Testis (tissue), 3 donors: ENCODE data around the gene ADM5. TPM values are rescaled to one million over a fixed set of nuclear protein-coding genes. Genes with fewer than 3 reads are reported as not detected.

Experiments
- DNase-seq: peaks from one replicate; pipeline ENCODE4 v3.0.0-alpha.2; 2019
- H3K27ac ChIP-seq, 2 donors: fragments of 200-600 bp; sonication (generic); one replicate each; pipeline ENCODE4 v1.5.1; 2019
- H3K27me3 ChIP-seq: fragments of 200-600 bp; sonication (generic); one replicate; pipeline ENCODE4 v1.5.1; 2019
- H3K36me3 ChIP-seq: fragments of 200-600 bp; sonication (generic); one replicate; pipeline ENCODE4 v1.5.1; 2017; ENCODE audit warnings: low read depth; ENCODE audit errors: missing control alignments
- H3K4me1 ChIP-seq: fragments of 200-600 bp; sonication (generic); one replicate; pipeline ENCODE4 v1.5.1; 2019
- H3K4me3 ChIP-seq, 2 donors: fragments of 200-600 bp; sonication (generic); one replicate each; pipeline ENCODE4 v1.5.1; 2017 to 2019
- H3K9me3 ChIP-seq: fragments of 200-600 bp; sonication (generic); one replicate; pipeline ENCODE4 v1.5.1; 2017
- POLR2A ChIP-seq: fragments of 450-650 bp; IDR thresholded peaks from one replicate; pipeline ENCODE4 v1.6.1; 2017; ENCODE audit warnings: antibody characterized with exemption, mild to moderate bottlenecking, moderate library complexity
- WGBS, 2 donors: methylation state at CpG; one replicate each; pipeline ENCODE4 v1.1.5; 2018; 5-methylcytosine and 5-hydroxymethylcytosine counted together
- intact Hi-C: fragments of 100-400 bp; cut with DNase I; formaldehyde crosslinking; loops from one replicate; pipeline ENCODE4 v1.15.1; 2023; ENCODE audit warnings: low total_unique reads
- polyA plus RNA-seq: library from polyadenylated mRNA; stranded (reverse); fragments of 350-450 nt; fragmentation: Illumina TruSeq; extraction: RNeasy Lipid Tissue Mini Kit (QIAGEN cat#74804); gene quantifications from one replicate; pipeline ENCODE4 v1.2.3, GENCODE V29; 2014; ENCODE audit warnings: low read depth, low replicate concordance; ENCODE audit not compliant: insufficient read depth
- total RNA-seq, 2 donors: library from RNA; depleted of rRNA; stranded (reverse); fragments of >200 nt; gene quantifications; one replicate each; pipeline ENCODE4 v1.2.3, GENCODE V29; 2016
- TF ChIP-seq, protein P1 (sequence below), 3 experiments: fragments of 450-650 bp in 2 of 3; fragments of 200-600 bp in 1 of 3; sonication (generic) in 1 of 3; IDR thresholded peaks; one replicate each; pipeline ENCODE4 v1.5.1; 2016 to 2019; ENCODE audit warnings: antibody characterized with exemption in 3 of 3, mild to moderate bottlenecking in 2 of 3, moderate library complexity in 1 of 3

ADM5 gene
- total and polyA plus RNA-seq, 3 donors from 2014 or later: 2.2 to 5.0 (median 2.9) TPM

DNA sequence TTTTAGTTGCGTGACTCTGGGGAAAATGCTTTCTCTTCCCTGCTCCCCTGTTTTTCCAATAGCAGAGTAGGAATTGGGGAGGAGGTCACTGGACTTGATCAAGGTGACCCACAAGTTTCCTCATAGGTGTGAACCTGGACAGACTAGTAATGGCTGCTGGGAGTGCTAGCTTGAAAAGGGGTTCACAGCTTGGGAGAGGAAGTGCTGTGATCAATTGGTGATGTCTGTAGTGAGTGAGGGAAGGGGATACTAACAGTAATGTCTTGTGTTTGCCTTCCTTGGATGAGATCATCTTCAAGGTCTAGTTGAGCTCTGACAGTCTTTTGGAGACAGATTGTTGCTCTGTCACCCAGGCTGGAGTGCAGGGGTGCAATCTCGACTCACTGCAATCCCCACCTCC, 21.9 kb upstream of the ADM5 start:
- 93 to 100% methylated on average over 2 of the region's 2 CpGs for WGBS, 2 donors
- TF ChIP-seq, protein P1, sequence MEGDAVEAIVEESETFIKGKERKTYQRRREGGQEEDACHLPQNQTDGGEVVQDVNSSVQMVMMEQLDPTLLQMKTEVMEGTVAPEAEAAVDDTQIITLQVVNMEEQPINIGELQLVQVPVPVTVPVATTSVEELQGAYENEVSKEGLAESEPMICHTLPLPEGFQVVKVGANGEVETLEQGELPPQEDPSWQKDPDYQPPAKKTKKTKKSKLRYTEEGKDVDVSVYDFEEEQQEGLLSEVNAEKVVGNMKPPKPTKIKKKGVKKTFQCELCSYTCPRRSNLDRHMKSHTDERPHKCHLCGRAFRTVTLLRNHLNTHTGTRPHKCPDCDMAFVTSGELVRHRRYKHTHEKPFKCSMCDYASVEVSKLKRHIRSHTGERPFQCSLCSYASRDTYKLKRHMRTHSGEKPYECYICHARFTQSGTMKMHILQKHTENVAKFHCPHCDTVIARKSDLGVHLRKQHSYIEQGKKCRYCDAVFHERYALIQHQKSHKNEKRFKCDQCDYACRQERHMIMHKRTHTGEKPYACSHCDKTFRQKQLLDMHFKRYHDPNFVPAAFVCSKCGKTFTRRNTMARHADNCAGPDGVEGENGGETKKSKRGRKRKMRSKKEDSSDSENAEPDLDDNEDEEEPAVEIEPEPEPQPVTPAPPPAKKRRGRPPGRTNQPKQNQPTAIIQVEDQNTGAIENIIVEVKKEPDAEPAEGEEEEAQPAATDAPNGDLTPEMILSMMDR (IDR thresholded peaks at IDR 0.05): no peak
- TF ChIP-seq POLR2A: no peak

DNA sequence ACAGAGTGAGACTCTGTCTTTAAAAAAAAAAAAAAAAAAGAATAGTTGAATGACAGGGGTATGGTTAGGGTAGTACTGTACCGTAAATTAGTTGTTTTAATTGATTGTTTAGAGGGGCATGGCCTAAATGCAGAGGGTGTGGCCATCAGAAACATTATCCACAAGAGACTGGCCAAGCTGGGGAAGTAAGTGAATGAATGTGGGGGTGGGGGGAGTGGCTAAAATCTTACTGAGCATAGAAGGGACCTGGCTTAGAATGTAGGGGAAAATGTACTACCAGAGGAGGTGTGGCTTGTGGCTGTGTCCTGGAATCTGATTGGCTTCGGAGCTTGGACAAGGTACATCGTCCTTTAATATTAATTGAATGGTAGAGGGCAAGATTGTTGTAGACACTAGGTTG, 19.9 kb upstream of the ADM5 start:
- intact Hi-C loops: no loop called here
- H3K36me3 ChIP-seq: no peaks in the 10 kb centered on the region
- H3K27me3 ChIP-seq: no peaks in the 10 kb centered on the region
- no peak overlapping the region for H3K27ac ChIP-seq
- TF ChIP-seq, protein P1 (IDR thresholded peaks at IDR 0.05): no peak
- no peak for TF ChIP-seq POLR2A
- H3K4me1 ChIP-seq: peaks cover 6% of the 10 kb centered on the region
- 71 to 78% methylated on average over 3 of the region's 3 CpGs for whole genome bisulfite sequencing, 2 donors
- H3K4me3 ChIP-seq: no peak overlapping the region
- no peak for DNase-seq
- H3K9me3 ChIP-seq: no peaks in the 10 kb centered on the region

More for the DNA sequence above, 21.9 kb upstream of the ADM5 start:
- Histone ChIP-seq H3K27ac (no peak overlapping the region), H3K4me1 (peaks cover 10% of the 10 kb centered on the region), H3K4me3 (no peak overlapping the region), H3K27me3 (no peaks in the 10 kb centered on the region), H3K36me3 (no peaks in the 10 kb centered on the region), H3K9me3 (no peaks in the 10 kb centered on the region)
- intact Hi-C loops: no loop called here
- DNase-seq: no peak

DNA sequence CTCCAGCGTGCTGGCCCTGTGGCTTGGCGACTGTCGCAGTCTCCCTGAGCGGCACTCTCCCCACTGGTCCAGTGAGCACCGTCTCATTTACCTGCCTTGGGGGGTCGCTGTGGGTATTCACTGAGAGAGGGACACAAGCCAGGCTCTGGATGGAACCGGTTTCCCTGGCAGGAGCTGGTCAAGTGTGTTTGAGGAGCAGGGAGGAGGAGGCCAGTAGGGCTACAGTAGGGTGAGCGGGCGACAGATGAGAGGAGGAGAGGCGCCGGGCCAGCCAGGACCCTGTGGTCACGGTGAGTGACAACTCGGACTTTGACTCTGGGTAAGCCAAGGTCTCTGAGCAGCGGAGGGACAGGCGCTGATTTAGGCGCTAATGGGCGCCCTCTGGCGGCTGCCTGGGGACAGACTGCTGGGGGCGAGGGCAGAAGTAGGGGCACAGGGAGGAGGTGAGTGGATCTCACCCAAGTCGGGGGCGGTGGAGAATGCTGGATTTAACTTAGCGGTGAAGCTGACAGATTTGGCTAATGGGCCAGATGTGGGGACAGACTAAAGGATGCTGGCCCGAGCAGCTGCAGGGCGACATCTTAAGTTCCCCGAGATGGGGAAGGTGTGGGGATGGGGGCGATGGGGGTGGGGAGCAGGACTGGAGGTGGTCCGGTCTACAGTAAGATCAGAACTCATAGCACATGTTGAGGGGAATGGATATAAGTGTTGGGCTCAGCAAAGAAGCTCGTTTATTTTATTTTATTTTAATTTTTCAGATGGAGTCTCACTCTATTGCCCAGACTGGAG, 17.1 kb upstream of the ADM5 start:
- peak; percentile 80 for DNase-seq
- 42 to 62% methylated on average over 26 to 28 of the region's 28 CpGs for WGBS, 2 donors
- Histone ChIP-seq H3K27ac (no peak overlapping the region), H3K4me1 (peaks cover 10% of the 10 kb centered on the region), H3K27me3 (no peaks in the 10 kb centered on the region), H3K4me3 (no peak overlapping the region), H3K36me3 (no peaks in the 10 kb centered on the region), H3K9me3 (no peaks in the 10 kb centered on the region)
- TF ChIP-seq, protein P1 (IDR thresholded peaks at IDR 0.05): peak; percentile 62 to 89 (median 71)
- no peak for TF ChIP-seq POLR2A
- intact Hi-C loops: no loop called here

DNA sequence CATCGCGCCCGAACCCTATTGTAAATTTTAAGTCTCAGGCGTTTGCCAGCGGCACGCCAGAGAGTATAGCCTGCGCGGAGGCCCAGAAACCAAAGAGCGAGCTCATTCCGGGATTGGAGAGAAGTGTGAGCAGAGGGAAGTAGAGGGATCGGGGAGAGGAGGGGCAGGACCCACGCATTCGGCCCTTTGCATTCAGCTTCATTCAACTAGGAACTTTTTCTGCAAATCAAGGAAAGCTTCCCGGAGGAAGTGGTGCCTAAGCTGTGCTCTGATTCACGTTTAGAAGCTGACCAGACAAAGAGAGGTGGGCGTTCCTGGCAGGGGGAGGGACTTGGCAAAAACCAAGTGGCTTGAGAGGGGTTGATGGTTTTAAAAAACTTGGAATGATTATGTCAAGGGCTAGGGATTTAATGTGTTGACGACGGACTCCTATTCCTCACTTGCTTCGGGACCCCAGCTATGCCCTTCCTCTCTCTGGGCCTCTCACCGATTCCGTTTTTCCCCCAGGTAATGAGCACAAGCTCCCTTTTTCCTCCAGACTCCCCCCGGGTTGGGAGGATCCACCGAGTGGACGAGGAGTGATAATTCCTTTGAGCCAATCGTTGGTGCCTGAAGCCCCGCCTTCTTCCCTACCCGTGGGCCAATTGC, 13.1 kb upstream of the ADM5 start:
- TF ChIP-seq, protein P1 (IDR thresholded peaks at IDR 0.05): no peak
- TF ChIP-seq POLR2A: no peak
- intact Hi-C loops: no loop called here
- H3K27me3 ChIP-seq: no peaks in the 10 kb centered on the region
- DNase-seq: peak; percentile 88
- H3K36me3 ChIP-seq: no peaks in the 10 kb centered on the region
- H3K9me3 ChIP-seq: no peaks in the 10 kb centered on the region
- WGBS, 2 donors: 1% methylated on average over 27 of the region's 27 CpGs
- H3K27ac ChIP-seq: peak overlapping the region; percentile 75 to 96
- H3K4me1 ChIP-seq: peaks cover 42% of the 10 kb centered on the region
- H3K4me3 ChIP-seq: peak overlapping the region; percentile 27 to 86
